A549 treated with Mapracorat at 1 μM for 4 hours (cell line): Measurements from ENCODE around the gene MSANTD7. TPM values are rescaled to one million over a fixed set of nuclear protein-coding genes. Genes with fewer than 3 reads are reported as not detected.

Experiments used
- total RNA-seq: library from RNA; stranded (reverse); fragments of 200-300 nt; extraction: Qiagen RNA extraction; gene quantifications from 5 replicates; pipeline ENCODE4 v1.2.3, GENCODE V29; 2022

The MSANTD7 gene, protein sequence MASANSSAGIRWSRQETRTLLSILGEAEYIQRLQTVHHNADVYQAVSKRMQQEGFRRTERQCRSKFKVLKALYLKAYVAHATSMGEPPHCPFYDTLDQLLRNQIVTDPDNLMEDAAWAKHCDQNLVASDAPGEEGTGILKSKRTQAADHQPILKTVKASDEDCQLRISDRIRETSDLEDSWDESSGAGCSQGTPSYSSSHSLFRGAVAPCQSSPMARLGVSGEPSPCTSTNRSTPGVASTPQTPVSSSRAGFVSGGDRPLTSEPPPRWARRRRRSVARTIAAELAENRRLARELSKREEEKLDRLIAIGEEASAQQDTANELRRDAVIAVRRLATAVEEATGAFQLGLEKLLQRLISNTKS
- 10.8 to 12.2 TPM (median 11.4 TPM) in 5 replicates for total RNA-seq

DNA sequence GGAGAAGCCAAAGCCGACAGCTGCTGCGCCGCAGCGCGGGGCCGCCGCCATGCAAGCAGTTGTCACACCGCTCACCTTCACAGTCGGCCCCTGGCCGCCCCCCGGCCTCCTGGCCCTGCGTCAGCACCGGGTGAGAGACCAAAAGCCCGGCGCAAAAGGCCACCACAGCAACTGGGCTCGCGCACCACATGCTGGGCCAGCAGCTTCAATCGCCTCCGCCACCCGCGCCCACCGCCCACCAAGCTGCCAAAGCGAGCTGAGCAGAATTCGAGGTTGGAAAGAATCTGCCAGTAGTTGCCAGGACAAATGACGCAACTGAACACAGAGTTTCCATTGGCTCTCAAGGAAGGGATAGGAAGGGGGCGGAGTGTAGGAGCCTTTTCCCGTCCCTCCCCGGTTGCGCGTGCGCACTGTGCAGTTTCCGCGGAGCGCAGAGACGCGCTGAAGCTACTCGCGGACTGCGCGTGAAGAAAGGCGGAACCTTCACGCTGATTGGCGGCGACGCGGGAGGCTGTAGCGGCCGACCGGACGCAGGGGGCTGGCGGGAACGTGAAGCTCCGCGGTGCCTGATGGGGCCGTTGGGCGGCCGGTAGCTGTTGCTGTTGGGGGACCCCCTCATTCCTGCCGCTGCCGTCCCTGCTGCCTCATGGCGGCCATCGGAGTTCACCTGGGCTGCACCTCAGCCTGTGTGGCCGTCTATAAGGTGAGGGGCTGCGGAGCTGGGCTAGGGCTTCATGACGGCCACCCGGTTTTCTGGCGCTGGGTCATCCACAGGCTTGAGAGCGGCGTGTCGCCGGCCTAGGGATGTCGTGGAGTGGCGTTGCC, at the start of gene MSANTD7, which contains the start of the genes CDNF and HSPA14:
Gene MSANTD7, plus strand, starts transcription at position 550 of the 825 bp plus-strand sequence. CDS start 3,979 bp downstream, outside the sequence.
Gene CDNF, minus strand, starts transcription at position 281 of the 825 bp plus-strand sequence. Its CDS starts 91 bp downstream, at position 190.
Gene HSPA14, plus strand, starts transcription at position 550 of the 825 bp plus-strand sequence. Its CDS starts 97 bp downstream, at position 647.

DNA sequence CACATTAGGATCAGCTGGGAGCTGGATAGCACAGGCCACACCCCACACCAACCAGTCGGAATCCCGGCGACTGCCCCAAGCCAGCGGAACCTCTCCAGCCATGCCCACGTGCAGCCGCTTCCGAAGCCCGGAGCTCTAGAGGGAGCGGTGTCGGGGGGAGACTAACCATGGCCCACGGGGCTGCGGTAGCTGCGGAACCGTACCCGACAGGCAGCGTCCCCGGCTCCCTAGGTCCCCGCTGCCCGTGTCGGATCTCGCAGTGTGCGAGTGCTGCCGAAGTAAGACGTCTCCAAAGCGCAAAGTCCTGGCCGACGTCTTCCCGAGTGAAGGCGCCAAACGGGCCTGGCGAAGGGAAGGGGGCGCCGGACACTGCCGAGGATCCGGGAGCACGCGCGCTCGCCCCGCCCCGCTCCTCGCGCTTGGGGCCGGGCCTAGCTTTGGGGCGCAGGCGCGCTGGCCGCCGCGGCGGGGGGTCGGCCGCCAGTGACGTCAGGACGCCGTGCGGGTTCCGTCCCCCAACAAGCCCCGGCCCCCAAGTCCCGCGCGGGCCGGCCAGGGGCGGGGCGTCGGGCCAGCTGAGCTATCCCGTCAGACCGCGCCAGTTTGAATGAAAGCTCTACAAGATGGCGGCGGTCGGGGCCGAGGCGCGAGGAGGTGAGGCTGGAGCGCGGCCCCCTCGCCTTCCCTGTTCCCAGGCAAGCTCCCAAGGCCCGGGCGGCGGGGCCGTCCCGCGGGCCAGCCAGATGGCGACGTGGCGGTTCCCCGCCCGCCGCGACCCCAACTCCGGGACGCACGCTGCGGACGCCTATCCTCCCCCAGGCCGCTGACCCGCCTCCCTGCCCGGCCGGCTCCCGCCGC, 40.4 kb downstream of the MSANTD7 start, which contains the start of gene SUV39H2:
Gene SUV39H2, plus strand, starts transcription at position 601 of the 858 bp plus-strand sequence. Its CDS starts 23 bp downstream, at position 624.

Other genes starting within 250 kb of the MSANTD7 start
- gene FAM107B, start 63.4 kb upstream of the MSANTD7 start, total RNA-seq, result 91.6 to 120 TPM (median 118 TPM) in 5 replicates
- gene CDNF, start 269 bp upstream of the MSANTD7 start, total RNA-seq, result 1.1 to 1.4 TPM (median 1.3 TPM) in 5 replicates
- gene HSPA14, start within 50 bp of the MSANTD7 start, total RNA-seq, result 40.5 to 44.0 TPM (median 43.1 TPM) in 5 replicates
- gene SUV39H2, start 40.6 kb downstream of the MSANTD7 start, total RNA-seq, result 17.0 to 21.4 TPM (median 19.0 TPM) in 5 replicates
- gene DCLRE1C, start 115.8 kb downstream of the MSANTD7 start, total RNA-seq, result 3.7 to 8.1 TPM (median 5.3 TPM) in 5 replicates
- 0.48 to 1.2 TPM (median 0.80 TPM) in 5 replicates for gene MEIG1, start 121.1 kb downstream of the MSANTD7 start, total RNA-seq
- 0.39 to 1.0 TPM (median 0.51 TPM) in 5 replicates for gene OLAH, start 205.6 kb downstream of the MSANTD7 start, total RNA-seq